ENCODE measurements around the gene DCP1B. TPM values are rescaled to one million over a fixed set of nuclear protein-coding genes. Genes with fewer than 3 reads are reported as not detected.

DCP1B gene
- total RNA-seq, 1 donor from 2014 or later, result 14.4 TPM

DNA sequence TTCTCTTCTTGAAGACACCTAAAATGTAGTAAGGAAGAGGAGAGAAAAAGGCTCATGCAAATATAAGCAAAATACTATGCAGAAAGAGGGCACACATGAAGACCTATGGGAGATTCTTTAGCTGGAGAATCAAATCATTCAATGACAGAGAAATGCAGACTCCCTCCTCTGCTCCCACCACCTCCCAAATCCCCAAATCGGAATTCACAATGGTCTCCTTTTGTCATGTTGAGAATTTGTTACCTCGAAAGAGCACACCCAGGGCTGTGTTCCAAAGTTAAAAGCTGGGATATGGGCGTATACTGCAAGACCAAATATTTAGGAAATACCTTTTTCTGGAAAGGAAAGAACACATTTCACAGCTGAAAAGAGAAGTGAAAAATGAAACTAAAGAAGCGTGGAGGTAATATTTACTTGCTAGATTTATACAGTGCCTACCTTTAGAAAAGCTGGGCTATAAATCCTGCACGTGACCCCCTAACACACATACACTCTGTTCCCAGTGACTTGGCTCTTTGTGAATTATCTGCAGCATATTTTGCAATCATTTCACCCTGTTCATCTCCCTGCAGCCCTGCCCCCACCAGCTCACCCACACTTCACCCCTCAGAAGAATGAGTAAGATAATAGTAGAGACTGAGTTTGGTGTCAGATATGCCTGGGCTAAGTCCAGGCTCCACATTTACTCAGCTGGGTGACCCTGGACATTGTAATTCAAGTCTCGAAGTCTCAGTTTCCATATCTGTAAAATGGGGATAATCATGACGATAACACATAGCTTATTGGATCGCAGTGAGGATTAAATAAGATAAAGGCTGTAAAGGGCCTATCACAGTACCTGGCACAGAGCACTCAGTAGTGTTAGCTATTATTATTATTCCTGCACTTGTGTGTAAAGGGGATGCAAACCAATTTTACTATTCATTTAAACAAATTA, 45.6 kb upstream of the DCP1B start:
- no peak overlapping the region for H3K27ac Mint-ChIP-seq (ENCODE audit: unreplicated experiment)
- no peak overlapping the region for H3K4me3 Mint-ChIP-seq (ENCODE audit: unreplicated experiment)
- TF ChIP-seq, protein P1, sequence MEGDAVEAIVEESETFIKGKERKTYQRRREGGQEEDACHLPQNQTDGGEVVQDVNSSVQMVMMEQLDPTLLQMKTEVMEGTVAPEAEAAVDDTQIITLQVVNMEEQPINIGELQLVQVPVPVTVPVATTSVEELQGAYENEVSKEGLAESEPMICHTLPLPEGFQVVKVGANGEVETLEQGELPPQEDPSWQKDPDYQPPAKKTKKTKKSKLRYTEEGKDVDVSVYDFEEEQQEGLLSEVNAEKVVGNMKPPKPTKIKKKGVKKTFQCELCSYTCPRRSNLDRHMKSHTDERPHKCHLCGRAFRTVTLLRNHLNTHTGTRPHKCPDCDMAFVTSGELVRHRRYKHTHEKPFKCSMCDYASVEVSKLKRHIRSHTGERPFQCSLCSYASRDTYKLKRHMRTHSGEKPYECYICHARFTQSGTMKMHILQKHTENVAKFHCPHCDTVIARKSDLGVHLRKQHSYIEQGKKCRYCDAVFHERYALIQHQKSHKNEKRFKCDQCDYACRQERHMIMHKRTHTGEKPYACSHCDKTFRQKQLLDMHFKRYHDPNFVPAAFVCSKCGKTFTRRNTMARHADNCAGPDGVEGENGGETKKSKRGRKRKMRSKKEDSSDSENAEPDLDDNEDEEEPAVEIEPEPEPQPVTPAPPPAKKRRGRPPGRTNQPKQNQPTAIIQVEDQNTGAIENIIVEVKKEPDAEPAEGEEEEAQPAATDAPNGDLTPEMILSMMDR (IDR thresholded peaks at IDR 0.05), result no peak
- H3K4me1 Mint-ChIP-seq (ENCODE audit: unreplicated experiment), result peaks cover 17% of the 10 kb centered on the region
- DNase-seq (ENCODE audit: extremely low spot score, unreplicated experiment), result no peak
- H3K9me3 Mint-ChIP-seq (ENCODE audit: unreplicated experiment), result peaks cover 4% of the 10 kb centered on the region
- peaks cover 4% of the 10 kb centered on the region for H3K36me3 Mint-ChIP-seq (ENCODE audit: unreplicated experiment)
- peaks cover 30% of the 10 kb centered on the region for H3K27me3 Mint-ChIP-seq (ENCODE audit: unreplicated experiment)

DNA sequence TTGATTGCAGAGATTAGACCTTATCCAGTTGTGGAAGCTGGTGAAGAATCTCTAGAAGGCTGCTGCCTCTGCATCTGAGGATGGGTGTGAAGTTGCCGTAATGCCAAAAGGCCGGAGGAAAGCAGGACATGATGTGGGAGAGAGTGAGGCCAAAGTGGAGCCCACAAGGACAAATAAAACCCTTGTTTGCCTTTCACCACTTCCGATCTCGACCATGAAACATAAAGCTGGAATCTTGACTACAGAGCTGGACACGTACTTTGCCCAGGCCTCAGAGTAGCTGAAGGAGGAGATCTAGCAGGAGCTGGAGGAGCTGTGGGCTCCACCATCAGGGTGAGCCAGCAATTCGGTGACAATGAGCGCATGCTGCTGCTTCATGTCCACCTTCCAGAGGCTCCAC, 43.5 kb upstream of the DCP1B start:
- Mint-ChIP-seq H3K27ac (ENCODE audit: unreplicated experiment) (no peak overlapping the region), H3K4me3 (ENCODE audit: unreplicated experiment) (no peak overlapping the region), H3K9me3 (ENCODE audit: unreplicated experiment) (peaks cover 4% of the 10 kb centered on the region), H3K36me3 (ENCODE audit: unreplicated experiment) (peaks cover 4% of the 10 kb centered on the region), H3K4me1 (ENCODE audit: unreplicated experiment) (peaks cover 11% of the 10 kb centered on the region), H3K27me3 (ENCODE audit: unreplicated experiment) (peaks cover 45% of the 10 kb centered on the region)
- TF ChIP-seq, protein P1 (IDR thresholded peaks at IDR 0.05), result no peak
- DNase-seq (ENCODE audit: extremely low spot score, unreplicated experiment), result no peak

DNA sequence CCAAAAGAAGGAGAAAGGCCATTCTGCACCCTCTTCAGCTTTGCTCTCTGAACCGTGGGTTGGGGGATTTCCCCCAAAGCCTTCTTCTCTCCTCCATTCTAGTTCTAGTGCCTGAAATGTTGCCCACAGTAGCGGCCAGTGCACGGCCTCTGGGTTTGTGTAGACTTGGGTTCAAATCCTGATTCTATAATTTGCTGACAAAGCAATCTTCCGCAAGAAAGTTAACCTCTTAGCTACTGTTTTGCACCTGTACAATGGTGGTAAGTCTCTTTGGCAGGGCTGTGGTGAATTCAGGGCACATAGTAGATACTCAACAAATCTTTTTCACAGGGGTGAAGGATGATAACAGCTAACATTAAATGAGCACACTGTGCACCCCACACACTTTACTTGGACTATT, 42.7 kb upstream of the DCP1B start:
- Mint-ChIP-seq H3K27ac (ENCODE audit: unreplicated experiment) (no peak overlapping the region), H3K4me3 (ENCODE audit: unreplicated experiment) (no peak overlapping the region), H3K27me3 (ENCODE audit: unreplicated experiment) (peaks cover 51% of the 10 kb centered on the region), H3K4me1 (ENCODE audit: unreplicated experiment) (peaks cover 10% of the 10 kb centered on the region), H3K9me3 (ENCODE audit: unreplicated experiment) (peaks cover 4% of the 10 kb centered on the region), H3K36me3 (ENCODE audit: unreplicated experiment) (peaks cover 4% of the 10 kb centered on the region)
- no peak for DNase-seq (ENCODE audit: extremely low spot score, unreplicated experiment)
- TF ChIP-seq, protein P1 (IDR thresholded peaks at IDR 0.05), result no peak

DNA sequence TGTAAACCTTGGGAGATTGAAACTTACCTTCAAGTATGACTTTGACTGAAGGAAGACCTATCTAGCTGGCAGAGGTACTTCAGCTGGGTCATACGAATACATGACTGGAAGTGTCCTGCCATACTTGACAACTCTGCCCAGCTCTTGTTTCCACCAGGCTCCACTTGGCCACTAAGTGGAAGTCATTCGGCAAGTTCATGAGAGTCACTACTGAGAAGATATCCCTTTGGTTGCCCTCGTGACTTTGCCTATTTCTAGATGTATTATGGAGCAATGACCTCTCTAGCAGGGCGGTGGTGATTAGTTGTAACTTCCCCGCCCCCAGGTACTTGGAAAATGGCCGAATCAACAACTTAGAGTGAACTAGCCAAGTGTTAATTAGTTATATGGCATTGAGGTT, 39.9 kb upstream of the DCP1B start:
- Mint-ChIP-seq H3K27me3 (ENCODE audit: unreplicated experiment) (peaks cover 68% of the 10 kb centered on the region), H3K9me3 (ENCODE audit: unreplicated experiment) (peaks cover 4% of the 10 kb centered on the region), H3K4me3 (ENCODE audit: unreplicated experiment) (no peak overlapping the region), H3K36me3 (ENCODE audit: unreplicated experiment) (peaks cover 4% of the 10 kb centered on the region), H3K27ac (ENCODE audit: unreplicated experiment) (no peak overlapping the region), H3K4me1 (ENCODE audit: unreplicated experiment) (peaks cover 2% of the 10 kb centered on the region)
- no peak for DNase-seq (ENCODE audit: extremely low spot score, unreplicated experiment)
- TF ChIP-seq, protein P1 (IDR thresholded peaks at IDR 0.05), result no peak

DNA sequence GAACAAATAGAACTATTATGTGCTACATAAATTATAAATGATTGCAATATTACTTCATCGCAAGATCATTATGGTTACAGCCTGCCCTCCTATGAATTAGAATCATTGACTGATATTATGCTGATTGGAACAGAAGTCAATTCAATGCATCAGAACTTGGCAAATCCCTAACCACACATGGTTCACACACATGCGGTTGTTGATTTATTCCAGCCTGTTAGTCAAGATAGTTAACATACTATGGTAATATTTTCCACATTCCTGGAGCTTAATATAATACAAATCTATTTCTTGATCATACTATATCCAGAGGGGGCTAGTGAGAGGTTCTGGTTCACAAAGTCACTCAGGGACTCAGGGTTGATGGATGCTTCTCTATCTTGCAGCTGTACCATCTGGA, 38.8 kb upstream of the DCP1B start:
- Mint-ChIP-seq H3K4me3 (ENCODE audit: unreplicated experiment) (no peak overlapping the region), H3K36me3 (ENCODE audit: unreplicated experiment) (peaks cover 4% of the 10 kb centered on the region), H3K27me3 (ENCODE audit: unreplicated experiment) (peaks cover 69% of the 10 kb centered on the region), H3K9me3 (ENCODE audit: unreplicated experiment) (peaks cover 4% of the 10 kb centered on the region), H3K27ac (ENCODE audit: unreplicated experiment) (no peak overlapping the region), H3K4me1 (ENCODE audit: unreplicated experiment) (no peaks in the 10 kb centered on the region)
- DNase-seq (ENCODE audit: extremely low spot score, unreplicated experiment), result no peak
- TF ChIP-seq, protein P1 (IDR thresholded peaks at IDR 0.05), result no peak

Data from osteocyte (in vitro differentiated cells).